AG09319 (cell line): ENCODE data around the gene LSAMP.

Experiments
- DNase-seq: peaks from one replicate; pipeline ENCODE4 v3.0.0-alpha.2; 2010; ENCODE audit warnings: low read depth; ENCODE audit errors: extremely low read depth
- CTCF ChIP-seq: IDR thresholded peaks from 2 replicates; pipeline ENCODE4 v1.5.1; 2011; ENCODE audit warnings: low read depth, mild to moderate bottlenecking, inconsistent platforms, low read length, moderate library complexity

Gene LSAMP

GRCh38 chr3:116413319-116413718 lies 32.0 kb downstream of the LSAMP start:
- no peak for DNase-seq
- no peak for TF ChIP-seq CTCF

GRCh38 chr3:116408473-116408872 lies 36.8 kb downstream of the LSAMP start:
- DNase-seq: no peak
- TF ChIP-seq CTCF: no peak

- DNase-seq: no peak
- no peak for TF ChIP-seq CTCF
Measured at GRCh38 chr3:116405231-116405630, 40.1 kb downstream of the LSAMP start.

- TF ChIP-seq CTCF: no peak
- DNase-seq: no peak
Measured at GRCh38 chr3:116399701-116400226, 45.5 kb downstream of the LSAMP start.

- no peak for TF ChIP-seq CTCF
- no peak for DNase-seq
Measured at GRCh38 chr3:116394365-116394764, 50.9 kb downstream of the LSAMP start.

GRCh38 chr3:116393199-116393598 lies 52.1 kb downstream of the LSAMP start:
- TF ChIP-seq CTCF: no peak
- no peak for DNase-seq

GRCh38 chr3:116392291-116392690 lies 53.0 kb downstream of the LSAMP start:
- TF ChIP-seq CTCF: no peak
- no peak for DNase-seq
